A673 (cell line): ENCODE data around the gene PRAMEF11.
"Not testable (repeated sequence)": the region's sequence is repeated elsewhere in the genome, so short reads cannot be mapped to it uniquely, and the experiment has no call there.

Source experiments
- EZH2 ChIP-seq: fragments of 200-600 bp; sonication (generic); IDR thresholded peaks from 2 replicates; pipeline ENCODE4 v1.6.1; 2017; ENCODE audit warnings: borderline replicate concordance, low read depth, mild to moderate bottlenecking, mixed read lengths, antibody characterized with exemption, low read length; ENCODE audit not compliant: poor library complexity, severe bottlenecking
- TF ChIP-seq, protein P1 (sequence below): fragments of 300-800, 200-600 bp; sonication (generic); conservative IDR thresholded peaks from 2 replicates; pipeline ENCODE4 v1.5.1; 2017; ENCODE audit warnings: low read depth, mild to moderate bottlenecking, antibody characterized with exemption, low read length, moderate library complexity, mixed read lengths

DNA sequence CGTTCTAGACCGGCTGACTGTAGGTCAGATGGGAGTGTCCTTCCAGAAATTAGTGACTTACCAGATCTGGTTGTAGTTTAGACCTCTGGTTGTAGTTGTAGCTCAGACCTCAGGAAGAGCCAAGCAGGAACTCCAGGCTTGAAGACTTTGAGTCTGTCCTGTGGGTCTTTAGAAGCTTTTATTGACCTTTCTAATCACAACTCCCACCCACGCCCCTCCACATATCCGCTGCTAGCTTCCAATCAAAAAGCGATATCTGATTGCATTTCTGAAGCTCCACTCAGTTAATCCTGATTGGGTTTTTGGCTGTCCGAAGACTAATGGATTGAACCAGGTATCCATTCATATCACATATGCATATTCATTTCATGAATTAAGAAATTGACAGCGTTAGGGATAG lies 17.4 kb upstream of the PRAMEF11 start, which contains the start of gene HNRNPCL1:
- TF ChIP-seq, protein P1, sequence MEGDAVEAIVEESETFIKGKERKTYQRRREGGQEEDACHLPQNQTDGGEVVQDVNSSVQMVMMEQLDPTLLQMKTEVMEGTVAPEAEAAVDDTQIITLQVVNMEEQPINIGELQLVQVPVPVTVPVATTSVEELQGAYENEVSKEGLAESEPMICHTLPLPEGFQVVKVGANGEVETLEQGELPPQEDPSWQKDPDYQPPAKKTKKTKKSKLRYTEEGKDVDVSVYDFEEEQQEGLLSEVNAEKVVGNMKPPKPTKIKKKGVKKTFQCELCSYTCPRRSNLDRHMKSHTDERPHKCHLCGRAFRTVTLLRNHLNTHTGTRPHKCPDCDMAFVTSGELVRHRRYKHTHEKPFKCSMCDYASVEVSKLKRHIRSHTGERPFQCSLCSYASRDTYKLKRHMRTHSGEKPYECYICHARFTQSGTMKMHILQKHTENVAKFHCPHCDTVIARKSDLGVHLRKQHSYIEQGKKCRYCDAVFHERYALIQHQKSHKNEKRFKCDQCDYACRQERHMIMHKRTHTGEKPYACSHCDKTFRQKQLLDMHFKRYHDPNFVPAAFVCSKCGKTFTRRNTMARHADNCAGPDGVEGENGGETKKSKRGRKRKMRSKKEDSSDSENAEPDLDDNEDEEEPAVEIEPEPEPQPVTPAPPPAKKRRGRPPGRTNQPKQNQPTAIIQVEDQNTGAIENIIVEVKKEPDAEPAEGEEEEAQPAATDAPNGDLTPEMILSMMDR: not testable (repeated sequence)
- TF ChIP-seq EZH2: not testable (repeated sequence)
